ENCODE measurements around the gene GATA5.
A peak's percentile ranks its signal among the peaks of the same experiment; 100 is the strongest.

GATA5 gene

GRCh38 chr20:62504323-62504722 lies 28.5 kb upstream of the GATA5 start:
- in situ Hi-C loops (cut with HindIII; ENCODE audit: low pct_ligation_motif_present, low sequenced_read_pairs): no loop called here
- no peak for DNase-seq
- Histone ChIP-seq H3K36me3 (replicated peaks) (no peaks in the 10 kb centered on the region), H3K27me3 (replicated peaks) (no peaks in the 10 kb centered on the region), H3K27ac (no peak overlapping the region), H3K4me3 (ENCODE audit: low read depth, low read length) (no peak overlapping the region)
- no peak for TF ChIP-seq CTCF (IDR thresholded peaks at IDR 0.05; ENCODE audit: low read depth, low read length, missing control alignments)

GRCh38 chr20:62503401-62504178 lies 27.8 kb upstream of the GATA5 start:
- Histone ChIP-seq H3K36me3 (replicated peaks) (no peaks in the 10 kb centered on the region), H3K27ac (no peak overlapping the region), H3K4me3 (ENCODE audit: low read depth, low read length) (no peak overlapping the region), H3K27me3 (replicated peaks) (no peaks in the 10 kb centered on the region)
- TF ChIP-seq CTCF (IDR thresholded peaks at IDR 0.05; ENCODE audit: low read depth, low read length, missing control alignments): no peak
- DNase-seq: no peak
- in situ Hi-C loops (cut with HindIII; ENCODE audit: low pct_ligation_motif_present, low sequenced_read_pairs): no loop called here

GRCh38 chr20:62502496-62503095 lies 26.8 kb upstream of the GATA5 start:
- in situ Hi-C loops (cut with HindIII; ENCODE audit: low pct_ligation_motif_present, low sequenced_read_pairs): no loop called here
- no peak for DNase-seq
- H3K27ac ChIP-seq: no peak overlapping the region
- TF ChIP-seq CTCF (IDR thresholded peaks at IDR 0.05; ENCODE audit: low read depth, low read length, missing control alignments): no peak
- H3K27me3 ChIP-seq (replicated peaks): no peaks in the 10 kb centered on the region
- H3K36me3 ChIP-seq (replicated peaks): no peaks in the 10 kb centered on the region
- no peak overlapping the region for H3K4me3 ChIP-seq (ENCODE audit: low read depth, low read length)

- H3K27ac ChIP-seq: no peak overlapping the region
- no peak for TF ChIP-seq CTCF (IDR thresholded peaks at IDR 0.05; ENCODE audit: low read depth, low read length, missing control alignments)
- DNase-seq: peak; percentile 53
Measured at GRCh38 chr20:62501801-62502495, 26.2 kb upstream of the GATA5 start.

GRCh38 chr20:62500237-62500864 lies 24.6 kb upstream of the GATA5 start:
- no peak overlapping the region for H3K4me3 ChIP-seq (ENCODE audit: low read depth, low read length)
- no peak overlapping the region for H3K27ac ChIP-seq
- in situ Hi-C loops (cut with HindIII; ENCODE audit: low pct_ligation_motif_present, low sequenced_read_pairs): no loop called here
- DNase-seq: peak; percentile 35
- no peaks in the 10 kb centered on the region for H3K36me3 ChIP-seq (replicated peaks)
- TF ChIP-seq CTCF (IDR thresholded peaks at IDR 0.05; ENCODE audit: low read depth, low read length, missing control alignments): peak; percentile 89
- peaks cover 2% of the 10 kb centered on the region for H3K27me3 ChIP-seq (replicated peaks)

More at GRCh38 chr20:62501801-62502495, 26.2 kb upstream of the GATA5 start:
- H3K27me3 ChIP-seq (replicated peaks): no peaks in the 10 kb centered on the region
- H3K4me3 ChIP-seq (ENCODE audit: low read depth, low read length): no peak overlapping the region
- H3K36me3 ChIP-seq (replicated peaks): no peaks in the 10 kb centered on the region
- in situ Hi-C loops (cut with HindIII; ENCODE audit: low pct_ligation_motif_present, low sequenced_read_pairs): no loop called here
